Measurements from ENCODE around the gene PNLIP. TPM values are rescaled to one million over a fixed set of nuclear protein-coding genes. Genes with fewer than 3 reads are reported as not detected.

PNLIP gene
- total and polyA plus RNA-seq, 7 donors: 4.2 TPM; not detected in 6

- TF ChIP-seq POLR2A (IDR thresholded peaks at IDR 0.05) (no peak), CTCF (IDR thresholded peaks at IDR 0.05) (no peak), POLR2AphosphoS5 (IDR thresholded peaks at IDR 0.05) (no peak), EP300 (IDR thresholded peaks at IDR 0.05) (no peak)
- Histone ChIP-seq H3K9me3 (no peaks in the 10 kb centered on the region), H3K27me3 (no peaks in the 10 kb centered on the region), H3K27ac (no peak overlapping the region), H3K4me1 (no peaks in the 10 kb centered on the region), H3K36me3 (no peaks in the 10 kb centered on the region), H3K4me3 (no peak overlapping the region)
- no peak for DNase-seq
- WGBS, 2 donors: 94% methylated on average over 2 of the region's 2 CpGs
- intact Hi-C loops (cut with DNase I): no loop called here
Observed at GRCh38 chr10:116536810-116537209, 8.9 kb upstream of the PNLIP start.

GRCh38 chr10:116538456-116538855, 7.3 kb upstream of the PNLIP start:
- Histone ChIP-seq H3K27me3 (no peaks in the 10 kb centered on the region), H3K36me3 (no peaks in the 10 kb centered on the region), H3K4me1 (no peaks in the 10 kb centered on the region), H3K4me3 (no peak overlapping the region), H3K27ac (no peak overlapping the region), H3K9me3 (no peaks in the 10 kb centered on the region)
- intact Hi-C loops (cut with DNase I): no loop called here
- no peak for DNase-seq
- no peak for TF ChIP-seq EP300 (IDR thresholded peaks at IDR 0.05)
- TF ChIP-seq POLR2A (IDR thresholded peaks at IDR 0.05): no peak
- TF ChIP-seq POLR2AphosphoS5 (IDR thresholded peaks at IDR 0.05): no peak
- TF ChIP-seq CTCF (IDR thresholded peaks at IDR 0.05): no peak

GRCh38 chr10:116538992-116539391, 6.7 kb upstream of the PNLIP start:
- Histone ChIP-seq H3K36me3 (no peaks in the 10 kb centered on the region), H3K4me1 (no peaks in the 10 kb centered on the region), H3K9me3 (no peaks in the 10 kb centered on the region), H3K4me3 (no peak overlapping the region), H3K27ac (no peak overlapping the region), H3K27me3 (no peaks in the 10 kb centered on the region)
- TF ChIP-seq POLR2AphosphoS5 (IDR thresholded peaks at IDR 0.05): no peak
- no peak for TF ChIP-seq POLR2A (IDR thresholded peaks at IDR 0.05)
- no peak for TF ChIP-seq EP300 (IDR thresholded peaks at IDR 0.05)
- TF ChIP-seq CTCF (IDR thresholded peaks at IDR 0.05): no peak
- DNase-seq: no peak
- intact Hi-C loops (cut with DNase I): no loop called here

GRCh38 chr10:116540814-116541213, 4.9 kb upstream of the PNLIP start:
- intact Hi-C loops (cut with DNase I): no loop called here
- Histone ChIP-seq H3K27ac (no peak overlapping the region), H3K9me3 (no peaks in the 10 kb centered on the region), H3K36me3 (no peaks in the 10 kb centered on the region), H3K4me1 (no peaks in the 10 kb centered on the region), H3K27me3 (no peaks in the 10 kb centered on the region), H3K4me3 (no peak overlapping the region)
- DNase-seq: no peak
- 92 to 94% methylated on average over 2 of the region's 2 CpGs for WGBS, 2 donors
- no peak for TF ChIP-seq POLR2AphosphoS5 (IDR thresholded peaks at IDR 0.05)
- TF ChIP-seq CTCF (IDR thresholded peaks at IDR 0.05): no peak
- no peak for TF ChIP-seq POLR2A (IDR thresholded peaks at IDR 0.05)
- TF ChIP-seq EP300 (IDR thresholded peaks at IDR 0.05): no peak

- intact Hi-C loops (cut with DNase I): no loop called here
- no peak for TF ChIP-seq POLR2AphosphoS5 (IDR thresholded peaks at IDR 0.05)
- H3K4me3 ChIP-seq: no peak overlapping the region
- no peaks in the 10 kb centered on the region for H3K27me3 ChIP-seq
- H3K4me1 ChIP-seq: no peaks in the 10 kb centered on the region
- no peaks in the 10 kb centered on the region for H3K9me3 ChIP-seq
- DNase-seq: no peak
- no peak overlapping the region for H3K27ac ChIP-seq
- H3K36me3 ChIP-seq: no peaks in the 10 kb centered on the region
Observed at GRCh38 chr10:116542007-116542677, 3.6 kb upstream of the PNLIP start.
